Mesodermal cell (in vitro differentiated cells): Measurements from ENCODE around the gene CEP43.

Experiments used
- H3K27ac ChIP-seq: 2 replicates; pipeline ENCODE4 v1.7.0; 2013; ENCODE audit warnings: mild to moderate bottlenecking, low read depth, low read length, moderate library complexity; ENCODE audit not compliant: severe bottlenecking
- H3K36me3 ChIP-seq: 2 replicates; pipeline ENCODE4 v1.7.1; 2013; ENCODE audit warnings: mild to moderate bottlenecking, low read length, moderate library complexity; ENCODE audit not compliant: control insufficient read depth, insufficient read depth
- H3K4me1 ChIP-seq: one replicate; pipeline ENCODE4 v1.7.1; 2013; ENCODE audit warnings: mild to moderate bottlenecking, low read length; ENCODE audit not compliant: insufficient read depth, control insufficient read depth, poor library complexity, severe bottlenecking
- H3K4me3 ChIP-seq: 2 replicates; pipeline ENCODE4 v1.7.0; 2013; ENCODE audit warnings: low read length, control low read depth, mild to moderate bottlenecking; ENCODE audit not compliant: insufficient read depth, poor library complexity, severe bottlenecking; ENCODE audit errors: extremely low read depth
- H3K9me3 ChIP-seq: 2 replicates; pipeline ENCODE4 v1.7.1; 2013; ENCODE audit warnings: mild to moderate bottlenecking, low read length, moderate library complexity; ENCODE audit not compliant: control insufficient read depth
- WGBS, 2 experiments: methylation state at CpG; one replicate each; pipeline ENCODE4 v1.1.5; 2013; ENCODE audit warnings: missing lambda C conversion rate in 2 of 2; ENCODE audit not compliant: insufficient coverage in 2 of 2; 5-methylcytosine and 5-hydroxymethylcytosine counted together

Gene CEP43

DNA sequence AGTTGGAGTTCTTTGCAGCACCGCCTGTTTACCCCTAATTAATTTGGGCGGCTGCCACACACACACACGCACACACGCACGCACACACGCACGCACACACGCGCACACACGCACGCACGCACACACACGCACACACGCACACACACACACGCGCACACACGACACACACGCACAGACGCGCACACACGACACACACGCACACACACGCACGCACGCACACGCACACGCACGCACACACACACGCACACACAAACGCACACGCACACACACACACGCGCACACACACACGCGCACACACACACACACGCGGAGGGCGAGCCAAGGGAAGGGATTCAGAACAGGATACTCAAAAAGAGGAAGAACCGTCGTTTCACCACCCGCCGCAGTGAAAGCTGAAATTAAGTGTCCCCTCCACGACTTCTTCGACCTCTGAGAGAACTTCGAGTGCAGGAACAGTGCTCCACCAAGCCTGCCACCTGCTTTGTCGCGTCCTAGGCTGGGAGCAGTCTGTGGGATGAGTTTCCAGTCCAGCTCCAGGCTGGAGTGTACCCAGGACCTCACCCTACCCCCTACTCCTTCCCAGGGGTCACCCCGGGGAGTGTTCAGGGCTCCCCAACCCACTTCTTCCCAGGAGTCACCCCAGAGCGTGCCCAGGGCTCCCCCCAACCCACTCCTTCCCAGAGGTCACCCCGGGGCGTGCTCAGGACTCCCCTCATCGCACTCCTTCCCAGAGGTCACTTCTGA, 43.9 kb upstream of the CEP43 start:
- H3K36me3 ChIP-seq = no peaks in the 10 kb centered on the region
- 59 to 74% methylated on average over 17 to 18 of the region's 52 CpGs for WGBS, 2 experiments
- peaks cover 5% of the 10 kb centered on the region for H3K9me3 ChIP-seq
- peaks cover 21% of the 10 kb centered on the region for H3K4me1 ChIP-seq
- H3K27ac ChIP-seq = no peak overlapping the region
- peak overlapping the region; percentile 67 for H3K4me3 ChIP-seq

DNA sequence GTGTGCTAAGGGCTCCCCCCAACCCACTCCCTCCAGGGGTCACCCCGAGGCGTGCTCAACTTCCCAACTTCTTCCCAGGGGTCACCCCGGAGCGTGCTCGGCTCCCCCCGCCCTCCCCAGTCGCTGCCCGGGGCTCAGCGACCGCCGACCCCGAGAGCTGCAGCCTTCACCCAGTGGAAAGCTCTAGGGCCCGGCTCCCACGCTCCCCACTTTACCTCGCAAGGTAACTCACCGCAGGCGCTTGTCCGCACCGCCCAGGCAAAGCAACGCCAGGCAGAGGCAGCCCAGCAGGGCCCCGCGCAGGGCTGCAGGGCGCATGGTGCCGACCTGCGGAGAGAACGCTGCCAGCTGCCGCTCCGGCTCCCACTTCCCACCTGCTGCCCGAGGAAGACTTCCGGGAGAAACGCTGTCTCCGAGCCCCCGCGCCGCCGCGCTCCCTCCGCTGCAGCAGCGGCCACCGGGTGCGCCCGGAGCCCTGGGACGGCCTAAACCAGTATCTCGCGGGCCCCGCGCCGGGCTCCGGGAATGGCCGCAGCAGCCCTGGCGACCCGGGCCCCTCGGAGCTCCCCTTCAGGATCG, 43.2 kb upstream of the CEP43 start:
- H3K4me3 ChIP-seq = peak overlapping the region; percentile 67
- 1% methylated on average over 52 to 54 of the region's 54 CpGs for WGBS, 2 experiments
- no peaks in the 10 kb centered on the region for H3K36me3 ChIP-seq
- peaks cover 2% of the 10 kb centered on the region for H3K9me3 ChIP-seq
- no peak overlapping the region for H3K27ac ChIP-seq
- peaks cover 17% of the 10 kb centered on the region for H3K4me1 ChIP-seq

GRCh38 chr6:166956444-166957086, 42.6 kb upstream of the CEP43 start, which contains the start of gene RNASET2:
TSS of gene RNASET2 (minus strand) at chr6:166956550. CDS start at chr6:166956182, 368 bp downstream.
- peak within 1 kb of the TSS; percentile 67 for H3K4me3 ChIP-seq
- 1 to 2% methylated on average over 63 to 70 of the region's 71 CpGs for WGBS, 2 experiments
- H3K9me3 ChIP-seq = no peaks in the 10 kb centered on the region
- H3K4me1 ChIP-seq = peaks cover 17% of the 10 kb centered on the region
- H3K27ac ChIP-seq = no peak within 1 kb of the TSS
- H3K36me3 ChIP-seq = no peaks in the 10 kb centered on the region

DNA sequence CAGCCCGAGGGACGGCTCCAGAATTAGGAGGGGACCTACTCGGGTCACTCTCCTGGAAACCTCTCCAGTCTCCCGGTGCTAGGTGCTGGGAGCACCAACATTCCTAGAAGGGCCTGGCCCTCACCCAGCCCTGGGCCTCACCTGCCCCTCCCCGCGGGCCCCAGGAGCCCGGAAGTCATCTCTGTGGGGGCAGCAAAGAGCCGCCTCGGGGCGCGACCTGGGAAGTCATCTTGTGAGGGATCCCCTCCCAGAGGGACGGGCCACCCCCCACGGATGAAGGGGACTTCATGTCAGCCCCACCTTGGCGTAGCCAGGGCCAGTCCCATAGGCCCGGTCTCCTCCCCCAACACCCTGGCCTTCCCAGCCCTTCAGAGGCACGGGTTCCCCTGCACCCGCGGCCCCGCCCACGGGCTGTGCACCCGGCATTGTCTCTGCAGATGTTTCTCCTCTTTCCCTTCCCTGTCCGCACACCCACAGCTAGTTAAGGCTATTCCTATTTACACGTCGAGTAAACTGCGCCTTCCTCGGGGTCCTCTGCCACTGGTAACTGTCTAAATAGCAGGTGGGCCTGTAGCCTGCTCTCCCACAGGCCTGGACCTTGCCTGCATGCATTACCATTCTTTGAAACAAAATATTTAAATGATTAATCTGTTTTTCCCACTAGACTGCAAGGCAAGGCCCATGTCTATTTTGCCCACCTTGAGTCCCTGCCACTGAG, 42.0 kb upstream of the CEP43 start:
- H3K9me3 ChIP-seq = no peaks in the 10 kb centered on the region
- 27% methylated on average over 24 to 25 of the region's 26 CpGs for WGBS, 2 experiments
- no peak overlapping the region for H3K27ac ChIP-seq
- H3K36me3 ChIP-seq = no peaks in the 10 kb centered on the region
- H3K4me3 ChIP-seq = peak overlapping the region; percentile 67
- H3K4me1 ChIP-seq = peaks cover 17% of the 10 kb centered on the region

GRCh38 chr6:166957805-166958076, 41.5 kb upstream of the CEP43 start:
- H3K36me3 ChIP-seq = no peaks in the 10 kb centered on the region
- 65 to 85% methylated on average over 5 of the region's 5 CpGs for WGBS, 2 experiments
- peaks cover 17% of the 10 kb centered on the region for H3K4me1 ChIP-seq
- no peaks in the 10 kb centered on the region for H3K9me3 ChIP-seq
- H3K4me3 ChIP-seq = no peak overlapping the region
- H3K27ac ChIP-seq = no peak overlapping the region

GRCh38 chr6:166958926-166959861, 40.0 kb upstream of the CEP43 start:
- Histone ChIP-seq H3K4me1 (peaks cover 17% of the 10 kb centered on the region), H3K4me3 (no peak overlapping the region), H3K27ac (peak overlapping the region; percentile 41), H3K36me3 (no peaks in the 10 kb centered on the region), H3K9me3 (peaks cover 5% of the 10 kb centered on the region)
- 84 to 100% methylated on average over 1 to 5 of the region's 13 CpGs for WGBS, 2 experiments

DNA sequence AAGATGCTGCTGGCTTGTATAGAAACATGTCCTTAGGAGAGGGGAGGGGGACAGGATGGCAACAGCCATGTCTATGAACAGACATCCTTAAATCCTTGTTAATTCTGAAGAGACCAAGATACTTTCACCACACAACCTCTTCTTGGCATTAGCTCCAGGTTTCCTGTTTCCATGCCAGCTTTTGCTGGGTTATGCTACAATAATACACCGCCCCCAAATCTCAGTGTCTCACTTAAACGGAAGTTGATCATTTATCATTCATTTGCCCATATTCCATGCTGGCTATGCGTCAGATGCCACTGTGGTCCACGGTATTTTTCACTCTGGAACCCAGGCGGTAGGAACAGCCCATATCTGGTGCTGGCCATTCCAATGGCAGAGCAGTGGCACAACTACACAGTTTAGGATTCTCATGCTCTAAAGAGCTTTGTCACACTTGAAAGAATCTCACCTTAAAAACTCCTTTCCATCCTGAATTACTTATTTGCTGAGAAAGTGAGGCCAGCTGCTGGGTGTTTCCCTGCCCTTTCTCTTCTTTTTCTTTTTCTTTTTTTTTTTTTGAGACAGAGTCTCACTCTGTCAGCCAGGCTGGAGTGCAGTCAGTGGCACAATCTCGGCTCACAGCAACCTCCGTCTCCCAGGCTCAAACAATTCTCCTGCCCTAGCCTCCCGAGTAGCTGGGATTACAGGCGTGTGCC, 39.1 kb upstream of the CEP43 start:
- 93 to 95% methylated on average over 9 of the region's 9 CpGs for WGBS, 2 experiments
- H3K36me3 ChIP-seq = no peaks in the 10 kb centered on the region

GRCh38 chr6:166960609-166960978, 38.6 kb upstream of the CEP43 start:
- Histone ChIP-seq H3K4me1 (peaks cover 17% of the 10 kb centered on the region), H3K27ac (no peak overlapping the region), H3K9me3 (peaks cover 13% of the 10 kb centered on the region), H3K36me3 (no peaks in the 10 kb centered on the region), H3K4me3 (no peak overlapping the region)
- 77 to 100% methylated on average over 1 to 3 of the region's 3 CpGs for WGBS, 2 experiments

More for the DNA sequence above, 39.1 kb upstream of the CEP43 start:
- H3K9me3 ChIP-seq = peaks cover 13% of the 10 kb centered on the region
- H3K4me3 ChIP-seq = no peak overlapping the region
- no peak overlapping the region for H3K27ac ChIP-seq
- peaks cover 17% of the 10 kb centered on the region for H3K4me1 ChIP-seq

DNA sequence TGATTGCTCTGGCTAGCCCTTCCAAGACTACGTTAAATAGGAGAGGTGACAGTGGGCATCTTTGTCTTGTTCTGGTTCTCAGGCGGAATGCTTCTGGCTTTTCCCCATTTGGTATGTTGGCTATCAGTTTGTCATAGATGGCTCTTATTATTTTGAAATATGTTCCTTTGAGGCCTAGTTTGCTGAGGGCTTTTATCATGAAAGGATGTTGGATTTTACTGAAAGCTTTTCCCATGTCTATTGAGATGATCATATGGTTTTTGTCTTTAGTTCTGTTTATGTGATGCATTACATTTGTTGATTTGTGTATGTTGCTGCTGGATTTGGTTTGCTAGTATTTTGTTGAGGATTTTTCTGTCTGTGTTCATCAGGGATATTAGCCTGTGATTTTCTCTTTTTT, 32.9 kb upstream of the CEP43 start:
- Histone ChIP-seq H3K9me3 (peaks cover 34% of the 10 kb centered on the region), H3K4me1 (no peaks in the 10 kb centered on the region), H3K4me3 (no peak overlapping the region), H3K27ac (no peak overlapping the region), H3K36me3 (peaks cover 22% of the 10 kb centered on the region)
- 100% methylated on average over 1 to 2 of the region's 2 CpGs for WGBS, 2 experiments
